Adrenal gland (tissue), 5 donors: ENCODE results near the gene PNPO.

ENCODE experiments used
- CTCF ChIP-seq, 6 experiments: fragments of 450-650 bp in 4 of 6; fragments of 200-600 bp in 2 of 6; sonication (generic) in 1 of 6; IDR thresholded peaks; 1 replicate in 5 of 6; 2 replicates in 1 of 6; pipeline versions ENCODE4 v1.5.1 to v1.8.0; 2016 to 2021; ENCODE audit warnings: antibody characterized with exemption in 6 of 6, mild to moderate bottlenecking in 2 of 6, moderate library complexity in 1 of 6
- POLR2A ChIP-seq, 2 donors: fragments of 450-650 bp; IDR thresholded peaks; one replicate each; pipeline ENCODE4 v1.6.1; 2017; ENCODE audit warnings: antibody characterized with exemption in 2 of 2, mild to moderate bottlenecking in 2 of 2, moderate library complexity in 1 of 2
- donor health status: DM: no; HTN: no; CAD: no.

- TF ChIP-seq CTCF (IDR thresholded peaks at IDR 0.05): peak in 3 of 6 experiments; percentile 1 to 17 (median 12)
- peak; percentile 48 to 61 for TF ChIP-seq POLR2A (IDR thresholded peaks at IDR 0.05)
Observed at GRCh38 chr17:47895856-47896671, 45.3 kb upstream of the PNPO start, which contains the start of gene SP2.
